ENCODE measurements around the gene MBD3.

The MBD3 gene

DNA sequence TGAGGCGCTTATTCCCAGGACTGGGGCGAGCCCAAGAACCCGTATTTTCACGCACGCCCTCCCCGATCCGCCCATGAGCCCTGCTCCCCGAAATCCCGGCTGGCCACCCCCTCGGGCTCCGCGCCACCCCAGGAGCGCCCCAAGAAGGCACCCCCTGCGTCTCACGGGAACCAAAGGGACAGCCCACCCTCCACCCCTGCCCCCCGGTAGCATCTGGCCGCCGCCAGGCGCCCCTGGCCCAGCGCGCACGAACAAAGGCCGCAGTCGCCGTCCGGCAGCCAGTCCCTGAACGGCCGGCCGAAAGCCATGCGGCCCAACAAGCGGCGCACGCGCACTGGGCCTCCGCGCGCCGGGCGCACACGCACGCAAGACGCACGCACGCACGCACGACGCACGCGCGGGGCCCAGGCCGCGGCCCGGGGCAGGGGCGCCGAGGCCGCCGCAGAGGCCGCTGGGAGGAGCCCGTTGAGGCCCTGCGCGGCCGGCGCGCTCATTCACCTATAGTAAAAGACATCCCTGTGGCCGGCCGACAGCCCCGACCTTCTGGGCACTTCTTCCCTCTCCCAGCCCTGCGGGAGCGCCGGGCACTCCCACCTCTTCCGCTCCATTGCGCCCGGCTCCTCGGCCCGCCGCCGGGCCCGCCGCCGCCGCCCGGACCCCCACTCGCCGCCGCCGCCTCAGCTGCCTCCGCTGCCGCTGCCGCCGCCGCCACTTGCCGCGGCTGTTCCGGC lies 476 bp downstream of the MBD3 start:
- peak; percentile 72 for DNase-seq

DNA sequence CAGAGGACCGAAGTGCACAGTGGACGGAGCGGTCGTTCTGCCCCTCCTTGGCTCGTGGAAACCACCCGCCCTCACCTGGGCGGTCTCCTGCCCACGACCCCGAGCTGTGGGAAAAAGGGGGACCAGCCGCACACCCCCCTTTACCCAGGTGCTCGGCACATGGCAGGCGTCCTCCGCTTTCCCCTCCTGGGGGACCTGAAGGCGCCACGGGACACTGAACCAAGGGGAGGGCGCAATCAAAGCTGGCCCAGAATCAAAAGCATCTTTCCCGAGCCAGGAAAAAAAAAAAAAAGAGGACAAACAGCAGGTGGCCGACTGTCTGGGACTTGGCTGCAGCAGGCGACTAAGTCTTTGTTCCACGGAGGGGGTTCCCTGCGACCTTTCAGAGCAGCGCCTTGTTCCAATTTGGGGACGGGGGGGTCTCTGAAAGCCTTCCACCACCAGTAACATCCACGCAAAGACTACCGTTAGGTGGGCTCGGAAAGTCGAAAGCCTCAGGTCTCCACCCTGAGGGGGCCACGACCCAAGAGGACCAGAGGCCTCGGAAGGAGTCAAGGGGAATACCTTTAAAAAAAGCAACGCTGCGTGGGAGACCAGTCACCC lies 1.1 kb downstream of the MBD3 start:
- DNase-seq, result no peak

DNA sequence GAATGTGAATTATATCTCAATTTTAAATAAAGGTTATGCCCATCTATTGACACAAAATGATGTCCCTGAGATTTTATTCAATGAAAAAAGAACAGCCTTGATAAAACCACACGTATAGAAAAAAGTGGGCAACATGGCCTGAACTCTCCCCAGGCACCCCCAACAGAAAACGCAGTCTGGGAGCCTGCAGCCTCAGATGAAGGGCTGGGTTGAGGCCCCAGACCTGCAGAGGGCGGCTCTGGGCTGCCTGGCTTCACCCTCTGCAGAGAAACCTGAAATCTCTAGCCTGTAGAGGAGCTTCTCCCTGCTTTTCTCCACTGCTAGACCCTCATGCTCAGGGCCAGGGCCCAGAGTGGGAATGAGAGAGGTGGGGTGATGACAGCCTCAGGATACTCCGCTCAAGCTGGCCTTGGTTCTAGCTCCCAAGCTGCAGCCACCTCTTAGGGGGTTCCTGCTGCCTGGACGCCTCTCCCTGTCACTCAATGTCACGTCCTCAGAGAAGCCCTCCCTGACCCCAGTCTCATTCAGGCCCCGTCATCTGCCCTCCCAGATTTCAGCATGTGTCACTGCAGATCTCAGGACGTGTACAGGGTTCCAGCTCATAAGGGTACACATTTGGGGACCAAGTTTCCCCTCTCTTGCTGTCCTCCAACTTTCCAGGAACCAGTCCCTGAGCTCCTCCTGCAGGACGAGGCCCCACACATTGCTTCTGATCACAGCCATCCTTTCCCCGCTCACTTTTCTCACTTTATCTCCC lies 1.8 kb downstream of the MBD3 start:
- no peak for DNase-seq

DNA sequence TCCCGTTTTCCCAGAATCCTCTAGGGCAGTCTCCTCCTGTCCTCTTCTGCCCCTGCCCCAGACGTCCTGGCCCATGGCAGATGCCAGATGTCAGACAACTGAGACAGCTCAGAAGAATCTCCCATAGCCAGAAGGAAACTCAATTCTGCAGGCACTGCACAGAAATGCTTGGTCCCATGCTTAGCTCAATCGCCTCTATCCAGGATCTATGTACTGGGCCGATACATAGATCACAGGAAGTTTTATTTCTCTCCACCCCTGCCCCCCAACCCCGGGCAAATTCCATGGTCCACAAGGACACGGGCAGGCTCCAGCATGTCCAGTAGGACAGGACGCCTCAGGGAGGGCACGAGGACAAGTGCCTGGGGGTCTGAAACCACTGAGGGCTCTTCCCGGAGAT lies 4.8 kb downstream of the MBD3 start:
- no peak for DNase-seq

DNA sequence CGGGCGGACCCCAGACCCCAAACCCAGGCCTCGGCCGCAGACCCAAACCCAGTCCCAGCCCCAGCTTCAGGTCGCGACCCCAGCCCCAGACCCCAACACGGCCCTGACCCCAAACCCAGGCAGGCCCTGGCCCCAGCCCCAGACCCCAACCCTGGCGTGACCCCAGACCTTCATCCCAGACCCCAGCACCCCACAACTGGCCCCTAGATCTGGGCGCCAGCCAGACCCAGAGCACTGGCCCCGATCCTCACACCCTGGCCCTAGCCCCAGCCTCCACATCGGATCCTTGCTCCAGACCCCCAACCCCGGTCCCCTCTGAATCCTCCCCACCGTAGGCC lies 7.5 kb downstream of the MBD3 start:
- no peak for DNase-seq

DNA sequence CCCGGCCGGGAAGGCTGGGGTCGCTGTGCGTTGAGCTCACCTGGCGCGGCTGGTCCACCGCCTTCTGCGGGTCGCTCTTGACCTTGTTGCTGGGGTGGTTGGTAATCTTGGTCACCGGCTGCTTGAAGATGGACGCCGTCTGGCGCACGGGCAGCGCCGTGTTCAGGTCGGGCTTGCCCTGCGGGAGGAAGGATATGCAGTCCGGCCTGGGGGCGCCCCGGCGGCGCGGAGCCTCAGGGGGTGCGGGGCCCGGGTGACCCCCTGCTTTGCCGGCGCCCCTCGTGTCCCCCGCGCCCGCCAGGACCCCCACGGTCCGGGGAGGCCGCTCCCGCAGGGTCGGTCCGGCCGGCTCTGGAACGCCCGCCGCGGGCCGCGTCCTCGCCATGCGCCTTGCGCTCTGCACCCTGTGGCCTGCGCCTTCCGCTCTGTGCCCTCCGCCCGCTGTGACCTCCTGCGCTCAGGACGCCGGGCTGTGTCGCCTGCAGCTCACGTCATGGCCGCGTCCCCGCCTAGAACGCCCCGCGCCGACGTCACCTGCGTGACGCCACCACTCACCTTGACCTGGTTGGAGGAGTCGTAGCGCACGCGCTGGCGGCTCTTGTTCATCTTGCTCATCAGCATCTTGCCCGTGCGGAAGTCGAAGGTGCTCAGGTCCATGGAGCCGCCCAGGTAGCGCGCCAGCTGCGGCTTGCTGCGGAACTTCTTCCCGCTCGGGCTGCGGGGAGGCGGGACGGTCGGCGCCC lies 8.0 kb downstream of the MBD3 start:
- no peak for DNase-seq

DNA sequence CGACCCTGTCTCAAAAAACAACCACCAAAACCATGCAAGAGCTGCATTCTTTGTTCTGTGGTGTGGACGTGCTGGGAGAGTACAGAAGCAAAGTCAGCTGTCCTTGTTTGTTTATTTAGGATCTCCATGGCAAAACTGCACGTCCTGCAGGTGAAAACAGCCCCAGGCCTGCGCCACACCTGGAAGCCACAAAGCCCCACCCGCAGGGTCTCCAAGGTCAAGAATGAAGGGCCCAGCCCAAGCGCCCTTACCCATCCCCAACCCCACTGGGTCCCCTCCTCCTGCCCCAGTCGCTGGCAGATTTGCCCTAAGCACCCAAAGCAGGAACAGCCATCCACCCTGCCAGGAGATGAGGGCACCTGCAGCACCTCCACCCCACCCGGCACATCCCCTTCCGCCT lies 10.5 kb downstream of the MBD3 start:
- DNase-seq, result no peak

DNA sequence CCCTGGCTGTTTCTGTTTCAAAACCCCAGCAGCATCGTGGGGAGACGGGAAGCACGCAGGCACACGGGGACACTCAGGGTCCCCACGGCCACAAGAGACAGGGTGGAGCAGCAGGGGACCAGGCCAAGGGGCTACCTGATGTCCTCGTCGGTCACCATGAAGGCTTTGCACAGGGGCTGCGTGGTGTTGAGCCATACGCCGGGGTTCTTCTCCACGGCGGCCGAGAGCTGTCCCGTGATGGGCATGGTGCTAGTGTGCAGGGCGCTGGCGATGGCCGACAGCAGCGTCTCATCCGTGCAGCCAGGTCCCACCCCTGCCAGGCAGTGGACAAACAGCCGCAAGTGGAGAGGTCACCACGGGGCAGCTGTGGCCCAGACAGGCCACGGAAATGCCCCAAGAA lies 11.7 kb downstream of the MBD3 start:
- DNase-seq, result no peak

DNA sequence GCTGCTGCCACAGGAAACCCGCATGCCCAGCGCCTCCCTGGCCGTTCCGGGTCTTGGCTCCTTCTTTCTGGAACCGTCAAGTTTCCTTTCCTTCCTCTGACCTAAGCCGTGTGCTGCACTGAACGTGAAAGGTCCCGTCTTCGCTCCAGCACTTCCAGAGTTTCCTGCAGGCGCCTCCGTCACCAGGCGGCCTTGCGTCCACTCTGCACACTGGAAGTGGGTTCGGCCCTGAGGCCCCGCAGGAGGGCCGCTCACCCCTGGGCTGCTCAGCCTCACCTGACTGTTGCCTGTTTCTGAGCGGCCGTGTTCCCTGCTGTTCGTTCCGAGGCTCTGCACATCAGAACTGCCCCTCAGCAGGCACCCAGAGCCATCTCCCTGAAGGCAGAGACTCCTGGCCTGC lies 12.3 kb downstream of the MBD3 start:
- DNase-seq, result no peak

DNA sequence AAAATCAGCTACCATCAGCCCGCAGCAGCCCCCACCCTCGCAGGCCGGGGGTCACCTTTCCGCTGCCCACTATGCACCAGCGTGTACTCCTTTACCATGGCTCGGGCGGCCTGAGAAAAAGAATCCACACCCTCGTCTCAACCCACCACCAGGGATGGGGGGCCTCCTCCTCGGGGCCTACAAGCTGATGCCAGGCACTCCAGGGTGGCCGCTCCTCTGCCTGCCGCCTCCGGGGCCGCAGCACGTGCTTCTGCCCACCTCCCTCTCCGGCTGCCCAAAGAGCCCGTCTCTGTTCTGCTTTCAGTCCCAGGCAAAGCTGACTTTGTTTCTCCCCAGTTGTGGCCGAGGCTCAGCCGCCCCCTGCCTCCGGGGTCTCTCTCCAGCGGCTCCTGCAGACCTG lies 13.4 kb downstream of the MBD3 start:
- no peak for DNase-seq

DNA sequence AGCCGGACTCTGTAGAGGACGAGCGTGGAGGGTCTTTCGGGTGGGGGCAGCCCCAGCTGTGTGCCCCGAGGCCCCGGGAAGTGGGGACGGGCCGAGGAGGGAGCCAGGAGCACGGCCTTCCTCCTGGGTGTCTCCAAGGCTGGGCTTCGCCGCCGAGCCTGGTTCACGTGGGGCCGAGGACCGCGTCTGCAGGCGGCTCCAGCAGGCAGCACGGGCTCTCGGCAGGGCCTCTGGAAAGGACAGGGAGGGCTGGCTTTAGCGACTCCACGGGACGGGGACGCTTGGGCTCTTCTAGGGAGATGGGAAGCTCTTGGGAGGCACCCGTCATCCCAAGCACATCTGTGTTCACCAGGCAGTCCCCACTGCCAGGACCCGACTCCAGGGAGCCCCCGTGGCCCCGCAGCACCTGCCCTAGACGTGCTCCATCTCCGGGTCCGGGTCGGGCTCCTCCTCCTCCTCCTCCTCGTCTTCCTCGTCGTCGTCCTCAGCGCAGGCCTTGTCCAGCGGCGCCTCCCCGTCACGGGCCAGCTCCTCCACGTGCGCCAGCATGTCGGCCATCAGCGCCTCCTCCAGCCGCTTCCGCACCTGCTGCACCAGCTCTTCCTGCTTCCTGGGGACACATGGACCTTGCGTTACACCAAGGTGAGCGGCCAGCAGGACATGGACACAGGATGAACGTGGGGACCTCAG lies 14.6 kb downstream of the MBD3 start:
- DNase-seq, result no peak

DNA sequence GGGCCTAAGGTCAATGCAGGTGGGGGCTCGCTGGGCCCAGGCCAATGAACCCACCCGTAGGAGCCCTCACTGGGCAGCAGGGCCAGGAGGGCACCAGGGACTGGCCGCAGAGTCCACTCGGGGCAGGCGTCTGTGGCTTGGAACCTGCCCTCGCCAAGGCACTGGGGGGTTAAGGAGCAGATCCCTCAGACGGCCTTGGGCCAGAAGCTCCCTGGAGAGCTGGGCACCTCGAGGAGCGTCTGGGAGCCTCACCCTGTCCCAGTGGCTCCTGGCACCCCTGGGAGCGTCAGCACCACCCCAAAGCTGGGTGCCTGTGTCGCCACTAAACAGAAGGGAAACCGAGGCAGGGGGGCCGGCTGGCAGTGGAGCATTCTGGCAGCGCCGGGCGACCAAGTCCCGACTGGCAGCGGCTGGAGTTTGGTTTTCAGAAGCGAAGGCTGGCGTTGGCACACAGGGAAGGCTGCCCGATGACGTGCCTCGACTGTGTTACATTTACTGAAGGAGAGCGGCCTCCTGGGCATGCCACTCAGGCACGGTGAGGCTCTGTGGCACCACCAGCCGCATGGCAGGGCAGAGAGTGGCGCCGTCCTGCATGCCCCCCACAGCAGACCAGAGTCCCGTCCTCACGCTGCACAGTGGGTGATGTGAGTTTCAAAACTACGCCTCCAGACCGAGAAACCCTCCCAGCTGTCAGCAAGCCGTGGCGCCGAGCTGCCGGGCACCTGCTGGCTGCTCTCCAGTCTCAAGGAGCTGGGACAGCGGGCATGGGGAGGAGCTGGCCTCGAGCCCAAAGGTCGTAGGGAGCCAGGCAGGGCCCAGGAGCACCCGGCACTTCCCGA lies 15.4 kb downstream of the MBD3 start:
- no peak for DNase-seq

DNA sequence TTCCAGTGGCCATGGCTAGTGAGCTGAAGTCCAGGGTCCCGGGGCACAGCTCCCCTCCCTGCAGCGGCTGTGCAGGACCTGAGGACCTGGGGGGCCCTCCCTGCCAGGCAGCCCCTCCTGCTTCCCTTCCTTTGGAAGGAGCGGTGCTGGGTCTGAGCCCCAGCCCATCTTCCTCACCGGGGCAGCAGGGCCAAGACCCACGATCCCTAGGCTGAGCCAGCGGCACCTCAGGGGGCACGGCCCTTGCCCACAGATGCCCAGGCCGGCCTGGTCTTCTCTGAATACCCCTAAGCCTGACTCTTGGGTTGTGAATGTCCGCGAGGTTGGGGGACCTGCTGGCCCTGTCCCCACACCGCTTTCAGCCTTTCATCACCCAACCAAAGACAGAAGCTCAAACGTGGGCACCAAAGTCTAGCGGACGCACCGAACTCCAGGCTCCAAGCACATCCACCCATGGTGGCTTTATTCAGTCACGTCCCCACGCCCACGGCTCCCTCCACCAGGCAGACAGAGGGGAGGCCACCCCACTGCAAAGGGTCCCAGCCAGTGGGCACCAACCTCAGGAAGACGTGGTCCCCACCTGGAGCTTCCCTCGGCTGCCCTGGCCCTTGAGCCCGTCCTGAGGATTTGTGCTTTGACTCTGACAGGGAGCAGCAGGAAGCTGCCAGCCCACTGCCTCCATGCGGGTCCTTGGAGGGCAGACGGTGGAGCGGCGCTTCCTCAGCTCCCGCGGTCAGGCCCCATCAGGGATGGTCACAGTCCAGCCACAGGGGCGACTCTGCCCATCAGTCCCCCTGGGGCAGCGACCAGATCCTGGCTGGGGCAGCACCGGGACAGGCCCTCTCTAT lies 16.2 kb downstream of the MBD3 start:
- no peak for DNase-seq

DNA sequence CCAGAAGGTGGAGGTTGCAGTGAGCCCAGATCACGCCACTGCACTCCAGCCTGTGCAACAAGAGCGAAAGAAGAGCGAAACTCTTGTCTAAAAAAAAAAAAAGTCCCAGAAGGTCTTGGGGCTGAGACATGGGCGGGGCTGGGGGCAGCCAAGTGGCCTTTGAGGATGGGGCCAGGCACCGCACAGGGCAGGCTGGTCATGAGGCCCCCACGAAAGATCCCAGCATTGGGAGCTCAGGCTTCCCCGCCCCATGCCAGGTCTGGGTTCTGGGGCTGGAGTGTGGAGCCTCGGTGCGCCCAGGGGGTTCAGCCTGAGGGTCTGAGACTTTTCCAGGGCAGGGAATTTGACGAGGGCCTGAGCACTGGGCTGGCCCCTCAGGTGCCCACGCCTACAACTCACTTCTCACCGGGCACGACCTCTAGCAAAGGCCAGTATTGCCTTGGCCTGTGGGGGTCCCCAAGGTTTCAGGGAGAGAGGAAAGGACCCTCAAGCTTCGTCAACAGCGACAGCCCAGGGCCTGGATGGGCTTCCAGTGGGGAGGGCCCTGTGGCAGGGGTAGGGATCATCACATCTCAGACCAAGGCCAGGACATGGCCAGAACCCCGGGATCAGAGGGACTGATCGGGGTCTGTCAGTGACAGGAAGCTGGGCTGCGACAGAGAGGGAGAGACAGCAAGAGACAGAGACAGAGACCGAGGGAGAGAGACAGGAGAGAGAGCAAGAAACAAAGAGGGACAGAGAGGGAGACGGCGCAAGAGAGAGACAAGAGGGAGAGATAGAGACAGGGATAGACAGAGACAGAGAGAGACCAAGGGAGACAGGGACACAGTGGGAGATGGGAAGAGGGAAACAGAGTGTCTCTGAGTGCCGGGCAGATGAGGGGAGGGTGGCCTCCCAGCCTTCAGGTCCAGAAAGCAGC lies 17.1 kb downstream of the MBD3 start:
- no peak for DNase-seq

DNA sequence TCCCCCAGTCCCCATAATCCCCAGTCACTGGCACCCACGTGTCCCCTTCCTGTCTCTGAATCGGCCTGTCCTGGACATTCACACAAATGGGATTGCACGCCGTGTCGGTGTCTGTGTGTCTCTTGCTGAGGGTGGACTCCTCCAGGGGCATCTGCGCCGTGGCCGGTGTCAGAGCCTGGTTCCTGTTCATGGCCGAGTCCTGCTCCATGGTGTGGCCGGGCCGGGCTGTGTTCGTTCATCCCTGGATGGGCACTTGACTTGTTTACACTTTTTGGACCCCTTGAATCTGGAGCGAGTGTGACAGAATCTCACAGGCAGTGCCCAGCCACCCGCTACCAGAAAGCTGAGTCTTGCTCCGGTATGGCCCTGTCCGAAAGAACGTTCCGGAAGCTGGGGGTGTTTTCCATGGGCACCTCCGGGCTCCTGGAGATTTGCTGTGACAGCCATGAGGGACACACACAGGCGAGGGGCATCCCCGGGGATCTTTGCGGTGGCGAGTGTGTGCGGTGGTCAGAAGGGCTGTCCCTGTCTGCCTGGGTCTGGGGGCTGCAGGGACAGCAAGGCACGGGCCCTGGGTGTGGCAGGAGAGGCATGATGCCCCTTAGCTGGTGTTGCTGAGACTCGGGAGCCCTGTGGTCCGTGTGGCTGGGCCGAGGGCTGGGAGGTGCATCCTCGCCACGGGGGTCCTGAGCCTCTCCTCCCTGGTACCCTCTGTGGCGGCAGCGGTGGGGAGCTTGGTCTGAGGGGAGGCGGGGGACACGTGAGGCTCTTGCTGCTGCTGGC lies 18.1 kb downstream of the MBD3 start:
- DNase-seq, result no peak

DNA sequence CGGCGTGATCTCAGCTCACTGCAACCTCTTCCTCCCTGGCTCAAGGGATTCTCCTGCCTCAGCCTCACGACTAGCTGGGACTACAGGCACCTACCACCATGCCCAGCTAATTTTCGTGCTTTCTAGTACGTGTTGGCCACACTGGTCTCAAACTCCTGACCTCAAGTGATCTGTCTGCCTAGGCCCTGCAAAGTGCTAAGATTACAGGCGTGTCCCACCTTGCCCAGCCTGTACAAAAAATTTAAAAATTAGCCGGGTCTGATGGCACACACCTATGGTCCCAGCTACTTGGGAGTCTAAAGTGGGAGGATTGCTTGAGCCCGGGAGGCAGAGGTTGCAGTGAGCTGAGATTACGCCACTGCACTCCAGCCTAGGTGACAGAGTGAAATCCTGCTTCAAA lies 19.9 kb downstream of the MBD3 start:
- no peak for DNase-seq

DNA sequence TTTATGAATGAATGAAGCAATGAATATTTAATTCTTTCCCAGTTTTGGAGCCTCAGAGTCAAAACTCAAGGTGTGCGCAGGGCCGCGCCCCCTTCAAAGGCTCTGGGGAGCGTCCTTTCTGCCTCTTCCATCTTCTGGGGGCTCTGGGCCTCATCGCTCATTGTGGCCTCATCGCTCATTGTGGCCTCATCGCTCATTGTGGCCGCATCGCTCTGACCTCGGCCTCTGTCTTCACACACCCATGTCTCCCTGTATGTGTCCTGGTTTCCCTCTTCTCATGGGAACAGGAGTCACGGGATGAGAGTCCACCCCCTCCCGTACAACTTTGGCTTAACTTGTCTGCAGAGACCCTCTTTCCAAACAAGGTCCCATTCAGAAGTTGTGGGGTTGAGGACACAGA lies 21.3 kb downstream of the MBD3 start:
- no peak for DNase-seq

DNA sequence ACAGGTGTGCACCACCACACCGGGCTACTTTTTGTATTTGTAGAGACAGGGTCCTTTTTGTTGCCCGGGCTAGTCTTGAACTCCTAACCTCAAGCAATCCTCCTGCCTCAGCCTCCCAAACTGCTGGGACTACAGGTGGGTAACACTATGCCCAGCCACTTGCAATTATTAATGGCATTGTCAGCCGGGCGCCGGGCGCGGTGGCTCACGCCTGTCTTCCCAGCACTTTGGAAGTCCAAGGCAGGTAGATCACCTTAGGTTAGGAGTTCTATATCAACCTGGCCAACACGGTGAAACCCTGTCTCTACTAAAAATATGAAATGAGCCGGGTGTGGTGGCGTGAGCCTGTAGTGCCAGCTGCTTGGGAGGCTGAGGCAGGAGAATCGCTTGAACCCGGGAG lies 21.8 kb downstream of the MBD3 start:
- DNase-seq, result no peak

DNA sequence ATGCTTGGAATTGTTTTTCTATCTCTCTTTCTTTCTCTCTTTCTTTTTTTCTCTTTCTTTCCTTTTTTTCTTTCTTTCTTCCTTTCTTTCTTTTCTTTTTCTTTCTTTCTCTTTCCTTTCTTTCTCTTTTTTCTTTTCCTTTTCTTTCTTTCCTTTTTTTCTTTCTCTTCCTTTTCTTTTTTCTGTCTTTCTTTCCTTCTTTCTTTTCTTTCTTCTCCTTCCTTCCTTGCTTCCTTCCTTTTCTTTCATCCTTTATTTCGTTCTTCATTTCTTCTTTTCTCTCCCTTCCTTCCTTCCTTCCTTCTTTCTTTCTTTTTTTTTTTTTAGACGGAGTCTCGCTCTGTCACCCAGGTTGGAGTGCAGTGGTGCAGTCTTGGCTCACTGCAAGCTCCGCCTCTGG lies 22.7 kb downstream of the MBD3 start:
- no peak for DNase-seq
